HepG2 (cell line): Measurements from ENCODE around the gene GDE1. TPM values are rescaled to one million over a fixed set of nuclear protein-coding genes. Genes with fewer than 3 reads are reported as not detected.

ENCODE experiments used
- CAMTA2 ChIP-seq: sonication (generic); formaldehyde crosslinking; IDR thresholded peaks from 2 replicates; pipeline ENCODE4 v1.4.0; 2020; ENCODE audit warnings: mild to moderate bottlenecking, missing genetic modification reagents, borderline replicate concordance
- FOXO4 ChIP-seq: sonication (generic); formaldehyde crosslinking; conservative IDR thresholded peaks from 2 replicates; pipeline ENCODE4 v1.8.1; 2023; ENCODE audit warnings: missing genetic modification reagents
- HMGXB4 ChIP-seq, 2 experiments: sonication (generic) in 1 of 2; formaldehyde crosslinking in 1 of 2; IDR thresholded peaks; 2 replicates each; pipeline versions ENCODE4 v1.4.0 to v1.6.1; 2018 to 2020; ENCODE audit warnings: missing genetic modification reagents in 2 of 2, borderline replicate concordance in 1 of 2, low read depth in 1 of 2, mild to moderate bottlenecking in 1 of 2, missing biosample characterization in 1 of 2
- NAIF1 ChIP-seq: sonication (generic); formaldehyde crosslinking; IDR thresholded peaks from 2 replicates; pipeline ENCODE4 v1.5.0; 2020; ENCODE audit warnings: mild to moderate bottlenecking, missing genetic modification reagents, borderline replicate concordance
- SMC3 ChIP-seq: IDR thresholded peaks from 2 replicates; pipeline ENCODE4 v1.6.1; 2011; ENCODE audit warnings: low read length, improper control_type of control experiment
- UBTF ChIP-seq: sonication (generic); formaldehyde crosslinking; IDR thresholded peaks from 2 replicates; pipeline ENCODE4 v1.4.0; 2020; ENCODE audit warnings: mild to moderate bottlenecking, missing genetic modification reagents
- ZBTB10 ChIP-seq: sonication (generic); formaldehyde crosslinking; IDR thresholded peaks from 2 replicates; pipeline ENCODE4 v1.4.0; 2020; ENCODE audit warnings: missing genetic modification reagents, borderline replicate concordance
- ZFP37 ChIP-seq: sonication (generic); formaldehyde crosslinking; IDR thresholded peaks from 2 replicates; pipeline ENCODE4 v1.4.0; 2020; ENCODE audit warnings: missing genetic modification reagents, borderline replicate concordance
- ZNF547 ChIP-seq: sonication (generic); formaldehyde crosslinking; IDR thresholded peaks from 2 replicates; pipeline ENCODE4 v1.5.1; 2020; ENCODE audit warnings: mild to moderate bottlenecking, missing genetic modification reagents
- ZNF605 ChIP-seq: sonication (generic); formaldehyde crosslinking; IDR thresholded peaks from 2 replicates; pipeline ENCODE4 v1.8.0; 2022; ENCODE audit warnings: mild to moderate bottlenecking, missing genetic modification reagents
- ZNF704 ChIP-seq: sonication (generic); formaldehyde crosslinking; IDR thresholded peaks from 2 replicates; pipeline ENCODE4 v1.8.1; 2023; ENCODE audit warnings: mild to moderate bottlenecking, inconsistent platforms, moderate library complexity, missing genetic modification reagents, borderline replicate concordance
- ZNF720 ChIP-seq: sonication (generic); formaldehyde crosslinking; IDR thresholded peaks from 2 replicates; pipeline ENCODE4 v1.4.0; 2020; ENCODE audit warnings: missing genetic modification reagents
- ZNF781 ChIP-seq: sonication (generic); formaldehyde crosslinking; IDR thresholded peaks from 2 replicates; pipeline ENCODE4 v1.5.1; 2020; ENCODE audit warnings: borderline replicate concordance, mild to moderate bottlenecking, missing genetic modification reagents; ENCODE audit errors: not compliant biosample characterization
- ZNF850 ChIP-seq: sonication (generic); formaldehyde crosslinking; conservative IDR thresholded peaks from 2 replicates; pipeline ENCODE4 v1.9.0; 2021; ENCODE audit warnings: mild to moderate bottlenecking, missing genetic modification reagents
- ZNF878 ChIP-seq: sonication (generic); formaldehyde crosslinking; IDR thresholded peaks from 2 replicates; pipeline ENCODE4 v1.8.1; 2023; ENCODE audit warnings: mild to moderate bottlenecking, missing genetic modification reagents, moderate library complexity
- polyA plus RNA-seq, 8 experiments: library from polyadenylated mRNA; depleted of rRNA in 3 of 8; stranded (reverse) in 7 of 8; unstranded in 1 of 8; fragments of >200 nt; fragmentation: Illumina TruSeq in 4 of 8; extraction: Trizol in 4 of 8; gene quantifications; 2 replicates each; pipeline versions ENCODE4 v1.2.1 to v1.2.3, GENCODE V29; 2011 to 2016; ENCODE audit warnings: low read depth in 4 of 8, missing spikeins in 1 of 8, mixed read lengths in 1 of 8; ENCODE audit not compliant: insufficient read depth in 1 of 8
- total RNA-seq, 5 experiments: library from RNA; depleted of rRNA; stranded (reverse); fragments of >200 nt; fragmentation: Illumina TruSeq; extraction: Trizol; gene quantifications; 2 replicates each; pipeline ENCODE4 v1.2.3, GENCODE V29; 2016; ENCODE audit warnings: low read depth in 1 of 5

Gene GDE1
- total and polyA plus RNA-seq, 2 of the 13 experiments (the other 11 are each of a cell fraction or from before 2014, with no cell fraction given), result 35.9 to 59.0 TPM

GRCh38 chr16:19555186-19555937 lies 33.5 kb upstream of the GDE1 start, which contains the start of gene VPS35L (continued):
- TF ChIP-seq FOXO4 (CRISPR knock-in tag), result no peak
- TF ChIP-seq SMC3, result no peak
- peak; percentile 92 to 94; a peak in 3 of 4 replicates for TF ChIP-seq HMGXB4 (CRISPR knock-in tag; IDR thresholded peaks at IDR 0.05; ENCODE audit: borderline replicate concordance in 1 of 2, low read depth in 1 of 2)
- TF ChIP-seq UBTF (CRISPR knock-in tag), result peak; percentile 89
- TF ChIP-seq ZNF781 (CRISPR knock-in tag), result peak; percentile 84
- TF ChIP-seq ZNF720 (CRISPR knock-in tag), result no peak
- peak; percentile 93; the same call in 1 of the 2 replicates for TF ChIP-seq NAIF1 (CRISPR knock-in tag)
- no peak; the same call in 1 of the 2 replicates for TF ChIP-seq ZNF878 (CRISPR knock-in tag)
- TF ChIP-seq ZBTB10 (CRISPR knock-in tag), result no peak; the same call in 1 of the 2 replicates
- no peak for TF ChIP-seq CAMTA2 (CRISPR knock-in tag)
- no peak for TF ChIP-seq ZNF850 (CRISPR knock-in tag)
- no peak for TF ChIP-seq ZFP37 (CRISPR knock-in tag)
- TF ChIP-seq ZNF547 (CRISPR knock-in tag), result peak; percentile 93
- TF ChIP-seq ZNF605 (CRISPR knock-in tag), result peak; percentile 84
- TF ChIP-seq ZNF704 (CRISPR knock-in tag), result peak; percentile 29; the same call in 1 of the 2 replicates
